Adrenal gland (tissue), 19 donors: ENCODE results near the gene ZMYND10. TPM values are rescaled to one million over a fixed set of nuclear protein-coding genes. Genes with fewer than 3 reads are reported as not detected.

ENCODE experiments used
- DNase-seq, 7 donors: peaks; one replicate each; pipeline ENCODE4 v3.0.0-alpha.2; 2019 to 2020
- H3K27ac ChIP-seq, 5 donors: fragments of 200-600 bp; sonication (generic) in 4 of 5; 1 replicate in 3 of 5; 2 replicates in 2 of 5; pipeline versions ENCODE4 v1.5.1 to v1.8.0; 2016 to 2020; ENCODE audit warnings: mild to moderate bottlenecking in 1 of 5
- H3K27me3 ChIP-seq: fragments of 200-600 bp; 2 replicates; pipeline ENCODE4 v1.8.0; 2021
- H3K36me3 ChIP-seq, 2 donors: fragments of 200-600 bp; replicated peaks in 1 of 2; 1 replicate in 1 of 2; 2 replicates in 1 of 2; pipeline versions ENCODE4 v1.5.1 to v1.8.0; 2018 to 2022
- H3K4me1 ChIP-seq, 2 donors: fragments of 200-600 bp; replicated peaks in 1 of 2; 1 replicate in 1 of 2; 2 replicates in 1 of 2; pipeline versions ENCODE4 v1.5.1 to v1.8.0; 2018 to 2021
- H3K4me3 ChIP-seq, 4 donors: fragments of 200-600 bp; sonication (generic) in 3 of 4; one replicate each; pipeline ENCODE4 v1.5.1; 2016 to 2018
- H3K9me3 ChIP-seq, 3 donors: fragments of 200-600 bp; sonication (generic) in 1 of 3; replicated peaks in 1 of 3; 1 replicate in 2 of 3; 2 replicates in 1 of 3; pipeline versions ENCODE4 v1.5.1 to v1.8.0; 2016 to 2021
- CTCF ChIP-seq, 6 experiments: fragments of 450-650 bp in 4 of 6; fragments of 200-600 bp in 2 of 6; sonication (generic) in 1 of 6; IDR thresholded peaks; 1 replicate in 5 of 6; 2 replicates in 1 of 6; pipeline versions ENCODE4 v1.5.1 to v1.8.0; 2016 to 2021; ENCODE audit warnings: antibody characterized with exemption in 6 of 6, mild to moderate bottlenecking in 2 of 6, moderate library complexity in 1 of 6
- POLR2A ChIP-seq, 2 donors: fragments of 450-650 bp; IDR thresholded peaks; one replicate each; pipeline ENCODE4 v1.6.1; 2017; ENCODE audit warnings: antibody characterized with exemption in 2 of 2, mild to moderate bottlenecking in 2 of 2, moderate library complexity in 1 of 2
- WGBS, 4 donors: extraction: QIAGEN DNeasy Blood & Tissue Kit in 2 of 4; methylation state at CpG; one replicate each; pipeline versions ENCODE4 v1.1.5 to v1.1.7; 2013 to 2017; 5-methylcytosine and 5-hydroxymethylcytosine counted together
- intact Hi-C, 2 donors: fragments of 100-400 bp; cut with DNase I; formaldehyde crosslinking; loops; one replicate each; pipeline versions ENCODE4 v1.14.1 to v1.15.0; 2022 to 2023
- long read RNA-seq, 10 donors: library from polyadenylated mRNA in 3 of 10; unstranded in 2 of 10; stranded (forward) in 1 of 10; transcript quantifications; one replicate each; pipeline ENCODE4 v2.0.0 and lab custom pipeline, GENCODE V29; 2021 to 2026
- polyA plus RNA-seq, 3 donors: library from polyadenylated mRNA; stranded (reverse); fragments of 200-250 nt in 2 of 3; fragments of 350-450 nt in 1 of 3; fragmentation: Illumina TruSeq in 1 of 3; extraction: RNeasy Lipid Tissue Mini Kit (QIAGEN cat#74804) in 1 of 3; gene quantifications; one replicate each; pipeline ENCODE4 v1.2.3, GENCODE V29; 2013 to 2014
- total RNA-seq, 9 donors: library from RNA; depleted of rRNA in 4 of 9; stranded (reverse); fragments of >200 nt in 4 of 9; fragments of 120-200 nt in 1 of 9; fragmentation: NEBNext Ultra II Directional in 1 of 9; extraction: Animal tissue kit (Norgen Biotek cat#: 25700) in 1 of 9; gene quantifications; one replicate each; pipeline versions ENCODE4 v1.1.0 to v1.2.4, GENCODE V29; 2013 to 2023
- donor health status: healthy with polysubstance abuse.
- donor health status: Bipolar disorder and iron deficiency.
- donor health status: DM: yes; HTN: yes; CAD: no.
- donor health status: DM: no; HTN: no; CAD: no.
- donor health status: DM: no; HTN: no; CAD: no.
- donor health status: DM: yes; HTN: yes; CAD: no.

ZMYND10 gene
- total RNA-seq (under 1 TPM in 6 of 9 donors, not detected in 3; 0.11 to 0.67 (median 0.40) TPM), polyA plus RNA-seq (1 to 10 TPM in 2 of 3 donors, not detected in 1; 1.2 to 1.9 TPM)
- long read RNA-seq, donor 1: 0 reads
- long read RNA-seq, donor 2: 0 reads
- long read RNA-seq, donor 3, partial matches to known transcripts: 55 of 55 reads
- long read RNA-seq, donor 3, other reads (novel, unspliced or antisense): 0 of 55 reads
- long read RNA-seq, donor 4: 0 reads
- long read RNA-seq, donor 5: 0 reads
- long read RNA-seq, donor 6: 0 reads
- long read RNA-seq, donor 7: 0 reads
- long read RNA-seq, donor 8, partial matches to known transcripts: 0 of 1 reads
- long read RNA-seq, donor 8, other reads (novel, unspliced or antisense): 0 of 1 reads
- long read RNA-seq, donor 9: 0 reads
- long read RNA-seq, donor 10: 0 reads

DNA sequence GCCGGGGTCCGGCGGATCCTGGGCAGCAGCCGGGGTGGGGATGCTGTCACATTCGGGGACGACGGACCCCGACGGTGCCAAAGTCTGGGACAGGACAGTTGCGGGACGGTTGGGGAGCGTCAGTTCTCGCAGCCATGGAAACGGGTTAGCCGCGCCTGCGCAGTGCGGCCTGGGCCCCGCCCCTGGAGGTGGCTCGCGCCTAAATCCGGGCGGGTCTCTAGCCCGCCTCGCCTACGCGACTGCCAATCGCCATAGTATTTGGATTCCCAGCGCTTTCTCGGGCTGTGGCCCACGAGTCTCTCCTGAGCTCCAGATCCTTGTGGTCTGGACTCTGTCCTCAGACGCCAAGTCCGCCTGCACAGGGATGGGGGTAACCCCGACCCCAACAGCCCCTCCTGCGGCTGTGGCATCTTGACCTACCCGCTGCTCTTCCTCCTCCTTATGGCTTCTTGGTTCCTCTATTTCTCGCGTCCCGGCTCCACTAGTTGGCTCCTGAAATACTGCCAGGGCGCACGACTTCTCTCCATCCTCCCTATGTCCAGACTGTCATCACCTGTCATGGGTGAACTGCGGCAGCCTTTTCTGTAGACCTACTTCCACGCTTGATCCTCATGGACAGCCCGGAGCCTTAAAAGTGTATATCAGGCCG, at the start of gene ZMYND10:
ZMYND10 (minus strand) TSS at position 147 of the 649 bp plus-strand sequence. CDS start 153 bp downstream, outside the sequence.
- H3K4me1 ChIP-seq: peaks cover 17 to 23% of the 10 kb centered on the region in 2 donors

DNA sequence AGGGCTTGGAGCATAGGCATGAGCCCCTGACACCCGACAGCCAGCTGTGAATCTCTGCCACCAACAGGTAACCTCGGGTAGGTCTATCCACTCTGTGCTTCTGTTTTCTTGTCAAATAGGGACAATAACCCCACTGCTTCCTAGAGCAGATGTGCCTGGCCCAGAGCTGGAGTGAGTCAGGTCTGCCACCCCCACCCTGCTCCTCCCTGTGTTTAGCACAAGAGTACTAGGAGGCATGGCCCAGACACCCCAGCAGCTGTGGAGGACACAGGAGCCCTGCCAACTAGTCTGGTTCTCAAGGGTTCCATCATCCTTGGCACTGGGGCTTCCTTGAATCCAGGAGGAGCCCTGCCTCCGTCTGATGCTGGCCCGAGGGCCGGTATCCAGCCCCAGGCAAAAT, 47.5 kb upstream of the ZMYND10 start:
- TF ChIP-seq CTCF (IDR thresholded peaks at IDR 0.05) (no peak), POLR2A (IDR thresholded peaks at IDR 0.05) (no peak)
- Histone ChIP-seq H3K27ac (no peak overlapping the region), H3K9me3 (no peaks in the 10 kb centered on the region), H3K36me3 (no peaks in the 10 kb centered on the region), H3K4me1 (peaks cover 4 to 15% of the 10 kb centered on the region in 2 donors), H3K4me3 (no peak overlapping the region), H3K27me3 (no peaks in the 10 kb centered on the region)
- intact Hi-C loops: no loop called here
- 82 to 92% (median 87%) methylated on average over 5 of the region's 5 CpGs for WGBS, 4 donors
- DNase-seq: no peak

More for the DNA sequence above, at the start of gene ZMYND10:
- intact Hi-C loops: loop anchor here (2.0 to 5.0 kb wide), 2 partner anchors 193 to 197 kb away; no protein-coding TSS in a partner anchor
- Histone ChIP-seq H3K9me3 (no peaks in the 10 kb centered on the region), H3K36me3 (peaks cover 0 to 16% of the 10 kb centered on the region in 2 donors), H3K27ac (no peak within 1 kb of the TSS), H3K4me3 (peak within 1 kb of the TSS in 1 of 4 donors; percentile 30), H3K27me3 (no peaks in the 10 kb centered on the region)
- WGBS, 4 donors: 10 to 22% (median 12%) methylated on average over 15 to 45 of the region's 45 CpGs
- no peak for TF ChIP-seq CTCF (IDR thresholded peaks at IDR 0.05)
- TF ChIP-seq POLR2A (IDR thresholded peaks at IDR 0.05): no peak
- DNase-seq: peak; percentile 51 to 78 (median 64)

GRCh38 chr3:50392101-50392715, 46.7 kb upstream of the ZMYND10 start:
- H3K4me1 ChIP-seq: peaks cover 4 to 15% of the 10 kb centered on the region in 2 donors
- no peaks in the 10 kb centered on the region for H3K36me3 ChIP-seq
- intact Hi-C loops: no loop called here
- H3K9me3 ChIP-seq: no peaks in the 10 kb centered on the region
- no peak overlapping the region for H3K4me3 ChIP-seq
- DNase-seq: no peak
- no peak overlapping the region for H3K27ac ChIP-seq
- TF ChIP-seq CTCF (IDR thresholded peaks at IDR 0.05): no peak
- no peaks in the 10 kb centered on the region for H3K27me3 ChIP-seq
- WGBS, 4 donors: 77 to 87% (median 80%) methylated on average over 1 to 5 of the region's 5 CpGs
